Measurements from ENCODE around the gene WBP11. TPM values are rescaled to one million over a fixed set of nuclear protein-coding genes. Genes with fewer than 3 reads are reported as not detected.

Gene WBP11
- polyA plus RNA-seq, 1 donor (not counting 4 experiments of a cell fraction or from before 2014, with no cell fraction given): 13.1 TPM

DNA sequence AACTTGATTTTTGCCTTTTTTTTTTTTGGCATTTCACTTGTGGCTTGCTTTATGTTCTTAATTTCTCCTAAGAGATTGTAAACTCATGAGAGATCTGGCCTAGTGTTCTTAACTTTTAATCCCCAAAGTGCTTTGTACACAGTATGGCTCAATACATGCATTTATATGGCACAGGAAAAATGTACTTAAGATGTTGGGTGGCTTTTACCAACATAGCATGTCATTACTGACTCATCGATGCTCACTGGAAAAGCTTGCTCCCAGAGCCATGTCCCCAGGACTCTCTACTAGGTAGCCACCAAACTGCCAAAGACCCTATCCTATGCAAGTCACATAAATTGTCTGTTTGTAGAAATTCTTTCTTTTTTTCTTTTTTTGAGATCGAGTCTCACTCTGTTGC lies 23.8 kb upstream of the WBP11 start:
- H3K4me1 ChIP-seq (ENCODE audit: control insufficient read depth, extremely low read depth, insufficient read depth, low read length): peaks cover 12% of the 10 kb centered on the region
- no peak overlapping the region for H3K9ac ChIP-seq (ENCODE audit: control insufficient read depth, extremely low read depth, insufficient read depth, low read length)
- no peaks in the 10 kb centered on the region for H3K9me3 ChIP-seq (ENCODE audit: control insufficient read depth, low read depth, low read length)
- H3K27me3 ChIP-seq (ENCODE audit: control insufficient read depth, extremely low read depth, insufficient read depth, low read length): no peaks in the 10 kb centered on the region
- no peaks in the 10 kb centered on the region for H3K36me3 ChIP-seq (ENCODE audit: control insufficient read depth in 2 of 2, extremely low read depth in 1 of 2, insufficient read depth in 2 of 2, low read length in 2 of 2)
- H3K9me1 ChIP-seq (ENCODE audit: control insufficient read depth, extremely low read depth, insufficient read depth, low read length): no peaks in the 10 kb centered on the region
- no peaks in the 10 kb centered on the region for H3K79me2 ChIP-seq (ENCODE audit: control insufficient read depth, insufficient read depth, low read length)
- no peak overlapping the region for H3K4me2 ChIP-seq (ENCODE audit: control insufficient read depth, extremely low read depth, insufficient read depth, low read depth, low read length)
- no peaks in the 10 kb centered on the region for H4K20me1 ChIP-seq (ENCODE audit: control insufficient read depth, extremely low read depth, insufficient read depth, low read length)
- H2AFZ ChIP-seq (ENCODE audit: control insufficient read depth, low read length): no peak overlapping the region
- no peak overlapping the region for H3K27ac ChIP-seq (ENCODE audit: control insufficient read depth, insufficient read depth, low read length)
- no peak overlapping the region for H3K4me3 ChIP-seq (ENCODE audit: control insufficient read depth in 2 of 3, extremely low read depth in 1 of 3, insufficient read depth in 2 of 3, low read depth in 1 of 3, low read length in 3 of 3)
- dilution Hi-C loops (cut with MboI; ENCODE audit: extremely low pct_ligation_motif_present, low sequenced_read_pairs): no loop called here
- DNase-seq (ENCODE audit: low read depth, low spot score) (no peak), FAIRE-seq (no peak)
- TF ChIP-seq EZH2 (IDR thresholded peaks at IDR 0.05; ENCODE audit: low read length): no peak
- TF ChIP-seq, protein P1, sequence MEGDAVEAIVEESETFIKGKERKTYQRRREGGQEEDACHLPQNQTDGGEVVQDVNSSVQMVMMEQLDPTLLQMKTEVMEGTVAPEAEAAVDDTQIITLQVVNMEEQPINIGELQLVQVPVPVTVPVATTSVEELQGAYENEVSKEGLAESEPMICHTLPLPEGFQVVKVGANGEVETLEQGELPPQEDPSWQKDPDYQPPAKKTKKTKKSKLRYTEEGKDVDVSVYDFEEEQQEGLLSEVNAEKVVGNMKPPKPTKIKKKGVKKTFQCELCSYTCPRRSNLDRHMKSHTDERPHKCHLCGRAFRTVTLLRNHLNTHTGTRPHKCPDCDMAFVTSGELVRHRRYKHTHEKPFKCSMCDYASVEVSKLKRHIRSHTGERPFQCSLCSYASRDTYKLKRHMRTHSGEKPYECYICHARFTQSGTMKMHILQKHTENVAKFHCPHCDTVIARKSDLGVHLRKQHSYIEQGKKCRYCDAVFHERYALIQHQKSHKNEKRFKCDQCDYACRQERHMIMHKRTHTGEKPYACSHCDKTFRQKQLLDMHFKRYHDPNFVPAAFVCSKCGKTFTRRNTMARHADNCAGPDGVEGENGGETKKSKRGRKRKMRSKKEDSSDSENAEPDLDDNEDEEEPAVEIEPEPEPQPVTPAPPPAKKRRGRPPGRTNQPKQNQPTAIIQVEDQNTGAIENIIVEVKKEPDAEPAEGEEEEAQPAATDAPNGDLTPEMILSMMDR (optimal IDR thresholded peaks at IDR 0.05 in 1 of 3, IDR thresholded peaks at IDR 0.05 in 1 of 3, conservative IDR thresholded peaks at IDR 0.05 in 1 of 3; ENCODE audit: extremely low read depth in 1 of 3, insufficient read depth in 2 of 3, low read length in 3 of 3): no peak

GRCh38 chr12:14826491-14826890 lies 23.2 kb upstream of the WBP11 start:
- H3K9me3 ChIP-seq (ENCODE audit: control insufficient read depth, low read depth, low read length): no peaks in the 10 kb centered on the region
- no peak overlapping the region for H3K9ac ChIP-seq (ENCODE audit: control insufficient read depth, extremely low read depth, insufficient read depth, low read length)
- H3K9me1 ChIP-seq (ENCODE audit: control insufficient read depth, extremely low read depth, insufficient read depth, low read length): no peaks in the 10 kb centered on the region
- H3K4me1 ChIP-seq (ENCODE audit: control insufficient read depth, extremely low read depth, insufficient read depth, low read length): peaks cover 12% of the 10 kb centered on the region
- H3K27ac ChIP-seq (ENCODE audit: control insufficient read depth, insufficient read depth, low read length): no peak overlapping the region
- no peak for TF ChIP-seq EZH2 (IDR thresholded peaks at IDR 0.05; ENCODE audit: low read length)
- TF ChIP-seq, protein P1 (optimal IDR thresholded peaks at IDR 0.05 in 1 of 3, IDR thresholded peaks at IDR 0.05 in 1 of 3, conservative IDR thresholded peaks at IDR 0.05 in 1 of 3; ENCODE audit: extremely low read depth in 1 of 3, insufficient read depth in 2 of 3, low read length in 3 of 3): no peak
- H2AFZ ChIP-seq (ENCODE audit: control insufficient read depth, low read length): no peak overlapping the region
- no peaks in the 10 kb centered on the region for H3K27me3 ChIP-seq (ENCODE audit: control insufficient read depth, extremely low read depth, insufficient read depth, low read length)
- H3K79me2 ChIP-seq (ENCODE audit: control insufficient read depth, insufficient read depth, low read length): no peaks in the 10 kb centered on the region
- no peak overlapping the region for H3K4me2 ChIP-seq (ENCODE audit: control insufficient read depth, extremely low read depth, insufficient read depth, low read depth, low read length)
- no peak overlapping the region for H3K4me3 ChIP-seq (ENCODE audit: control insufficient read depth in 2 of 3, extremely low read depth in 1 of 3, insufficient read depth in 2 of 3, low read depth in 1 of 3, low read length in 3 of 3)
- FAIRE-seq (no peak), DNase-seq (ENCODE audit: low read depth, low spot score) (no peak)
- H3K36me3 ChIP-seq (ENCODE audit: control insufficient read depth in 2 of 2, extremely low read depth in 1 of 2, insufficient read depth in 2 of 2, low read length in 2 of 2): no peaks in the 10 kb centered on the region
- no peaks in the 10 kb centered on the region for H4K20me1 ChIP-seq (ENCODE audit: control insufficient read depth, extremely low read depth, insufficient read depth, low read length)
- dilution Hi-C loops (cut with MboI; ENCODE audit: extremely low pct_ligation_motif_present, low sequenced_read_pairs): no loop called here

Data from keratinocyte (primary cell).